ENCODE measurements around the gene CCNDBP1.

DNA sequence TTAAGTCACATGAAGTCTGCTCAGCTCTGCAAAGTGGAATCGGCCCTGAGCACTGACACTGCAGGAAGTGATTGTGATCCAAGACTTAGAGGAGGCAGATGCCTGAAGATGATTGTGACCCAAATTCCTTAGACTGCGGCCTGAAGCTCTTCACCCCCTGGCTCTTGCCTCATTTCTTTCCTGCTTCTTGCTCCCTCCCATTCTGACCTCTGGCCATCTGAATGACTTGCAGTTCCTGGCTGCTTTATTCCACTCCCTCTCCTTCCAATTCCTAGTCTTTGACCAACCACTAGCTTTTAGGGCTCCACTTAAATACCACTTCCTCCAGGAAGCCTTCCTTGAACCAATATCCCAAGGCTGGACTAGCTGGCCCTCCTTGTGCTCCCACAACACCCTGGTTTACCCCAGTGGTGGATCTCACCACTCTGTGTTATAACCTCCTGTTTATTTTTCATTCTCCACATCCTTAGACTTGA, 45.5 kb downstream of the CCNDBP1 start:
- TF ChIP-seq, protein P1, sequence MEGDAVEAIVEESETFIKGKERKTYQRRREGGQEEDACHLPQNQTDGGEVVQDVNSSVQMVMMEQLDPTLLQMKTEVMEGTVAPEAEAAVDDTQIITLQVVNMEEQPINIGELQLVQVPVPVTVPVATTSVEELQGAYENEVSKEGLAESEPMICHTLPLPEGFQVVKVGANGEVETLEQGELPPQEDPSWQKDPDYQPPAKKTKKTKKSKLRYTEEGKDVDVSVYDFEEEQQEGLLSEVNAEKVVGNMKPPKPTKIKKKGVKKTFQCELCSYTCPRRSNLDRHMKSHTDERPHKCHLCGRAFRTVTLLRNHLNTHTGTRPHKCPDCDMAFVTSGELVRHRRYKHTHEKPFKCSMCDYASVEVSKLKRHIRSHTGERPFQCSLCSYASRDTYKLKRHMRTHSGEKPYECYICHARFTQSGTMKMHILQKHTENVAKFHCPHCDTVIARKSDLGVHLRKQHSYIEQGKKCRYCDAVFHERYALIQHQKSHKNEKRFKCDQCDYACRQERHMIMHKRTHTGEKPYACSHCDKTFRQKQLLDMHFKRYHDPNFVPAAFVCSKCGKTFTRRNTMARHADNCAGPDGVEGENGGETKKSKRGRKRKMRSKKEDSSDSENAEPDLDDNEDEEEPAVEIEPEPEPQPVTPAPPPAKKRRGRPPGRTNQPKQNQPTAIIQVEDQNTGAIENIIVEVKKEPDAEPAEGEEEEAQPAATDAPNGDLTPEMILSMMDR (conservative IDR thresholded peaks at IDR 0.05 in 1 of 2, IDR thresholded peaks at IDR 0.05 in 1 of 2; ENCODE audit: extremely low read depth in 1 of 2, insufficient read depth in 1 of 2, low read depth in 1 of 2, low read length in 2 of 2) = no peak
- TF ChIP-seq EZH2 (IDR thresholded peaks at IDR 0.05; ENCODE audit: borderline replicate concordance, low read length) = no peak

All from mammary epithelial cell (primary cell).